GM10266 (cell line): ENCODE measurements around the gene FOXA3.
A peak's percentile ranks its signal among the peaks of the same experiment; 100 is the strongest.
"Not testable (repeated sequence)": the region's sequence is repeated elsewhere in the genome, so short reads cannot be mapped to it uniquely, and the experiment has no call there.

Experiments
- DNase-seq: peaks from one replicate; pipeline ENCODE4 v3.0.0; 2012; ENCODE audit errors: extremely low spot score
- CTCF ChIP-seq: IDR thresholded peaks from 2 replicates; pipeline ENCODE4 v1.5.1; 2012; ENCODE audit warnings: mild to moderate bottlenecking, low read depth; ENCODE audit not compliant: control insufficient read depth, insufficient read depth; ENCODE audit errors: missing control alignments

Gene FOXA3

DNA sequence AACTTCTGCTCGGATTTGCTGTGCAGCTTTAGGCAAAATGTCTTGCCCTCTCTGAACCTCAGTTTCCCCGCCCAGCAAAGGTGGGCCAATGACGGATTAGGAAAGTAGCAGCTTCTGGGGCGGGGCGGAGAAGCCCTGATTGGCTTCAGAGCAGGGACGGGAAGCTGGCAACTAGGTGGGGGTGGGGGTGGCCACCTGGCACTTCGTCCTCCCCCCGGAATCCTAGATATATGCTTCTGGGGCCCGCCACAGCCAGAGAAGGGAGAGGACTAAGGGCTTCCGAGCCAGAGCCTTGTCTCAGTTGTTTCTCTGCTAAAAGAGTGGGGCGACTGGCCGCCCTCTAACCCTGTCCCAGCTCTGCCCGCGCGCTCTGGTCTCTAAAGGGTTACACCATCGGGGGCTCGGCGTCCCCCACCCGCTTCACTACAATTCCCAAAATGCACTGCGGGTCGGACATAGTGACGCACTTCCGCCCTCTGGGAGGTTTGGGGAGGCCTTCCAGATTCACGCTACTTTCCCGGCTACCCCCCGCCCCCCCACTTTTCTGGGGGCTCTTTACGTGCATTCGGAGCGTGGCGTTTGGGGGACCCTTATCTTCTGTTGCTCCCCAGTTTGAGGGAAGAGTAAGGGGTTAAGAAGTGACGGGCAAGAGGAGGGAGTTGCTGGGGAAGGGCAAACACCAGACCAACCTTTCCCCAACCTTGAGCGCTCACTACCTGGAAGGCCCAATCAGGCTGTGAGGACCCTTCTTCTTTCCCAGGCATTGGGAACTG, 22.5 kb downstream of the FOXA3 start:
- no peak for TF ChIP-seq CTCF
- DNase-seq = peak; percentile 95

- TF ChIP-seq CTCF = no peak
- no peak for DNase-seq
Measured at GRCh38 chr19:45887200-45887710, 23.1 kb downstream of the FOXA3 start.

- no peak for TF ChIP-seq CTCF
- DNase-seq = no peak
Measured at GRCh38 chr19:45889210-45889885, 25.2 kb downstream of the FOXA3 start.

- no peak for TF ChIP-seq CTCF
Measured at GRCh38 chr19:45890877-45891276, 26.8 kb downstream of the FOXA3 start.

GRCh38 chr19:45895519-45895972, 31.4 kb downstream of the FOXA3 start:
- TF ChIP-seq CTCF = no peak
- no peak for DNase-seq

More at GRCh38 chr19:45890877-45891276, 26.8 kb downstream of the FOXA3 start:
- DNase-seq = no peak

- DNase-seq = not testable (repeated sequence)
Measured at GRCh38 chr19:45895983-45896599, 32.0 kb downstream of the FOXA3 start.

DNA sequence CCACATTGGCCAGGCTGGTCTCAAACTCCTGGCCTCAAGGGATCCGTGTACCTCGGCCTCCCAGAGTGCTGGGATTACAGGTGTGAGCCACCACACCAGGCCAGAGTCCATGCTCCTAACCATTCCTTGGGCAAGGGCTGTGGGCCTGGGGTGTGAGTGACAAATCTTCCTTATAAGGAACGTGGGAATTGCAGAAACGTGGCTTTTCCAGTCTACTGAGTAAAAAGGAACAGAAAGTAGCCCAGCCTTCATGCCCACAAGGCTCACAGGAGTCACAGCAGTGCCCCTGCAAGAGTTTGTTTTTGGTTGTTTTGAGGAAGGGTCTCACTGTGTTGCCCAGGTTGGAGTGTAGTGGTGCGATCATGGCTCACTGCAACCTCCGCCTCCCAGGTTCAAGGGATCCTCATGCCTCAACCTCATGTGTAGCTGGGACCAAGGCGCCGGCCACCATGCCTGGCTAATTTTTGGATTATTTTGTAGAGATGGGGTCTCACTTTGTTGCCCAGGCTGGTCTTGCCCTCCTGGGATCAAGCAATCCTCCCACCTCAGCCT, 33.2 kb downstream of the FOXA3 start:
- TF ChIP-seq CTCF = no peak
- no peak for DNase-seq
